Right lobe of liver (tissue), 4 donors: ENCODE data around the gene GOLGA1.

Experiments
- POLR2A ChIP-seq: fragments of 450-650 bp; IDR thresholded peaks from one replicate; pipeline ENCODE4 v1.6.1; 2017; ENCODE audit warnings: antibody characterized with exemption, mild to moderate bottlenecking
- TF ChIP-seq, protein P1 (sequence below), 4 donors: fragments of 200-600 bp in 3 of 4; fragments of 450-650 bp in 1 of 4; IDR thresholded peaks; one replicate each; pipeline versions ENCODE4 v1.5.1 to v1.8.0; 2016 to 2022; ENCODE audit warnings: antibody characterized with exemption in 4 of 4, mild to moderate bottlenecking in 2 of 4
- donor health status: DM: no; HTN: no; CAD: no.
- donor health status: DM: no; HTN: no; CAD: no.
- donor health status: DM: no; HTN: yes; CAD: no.

DNA sequence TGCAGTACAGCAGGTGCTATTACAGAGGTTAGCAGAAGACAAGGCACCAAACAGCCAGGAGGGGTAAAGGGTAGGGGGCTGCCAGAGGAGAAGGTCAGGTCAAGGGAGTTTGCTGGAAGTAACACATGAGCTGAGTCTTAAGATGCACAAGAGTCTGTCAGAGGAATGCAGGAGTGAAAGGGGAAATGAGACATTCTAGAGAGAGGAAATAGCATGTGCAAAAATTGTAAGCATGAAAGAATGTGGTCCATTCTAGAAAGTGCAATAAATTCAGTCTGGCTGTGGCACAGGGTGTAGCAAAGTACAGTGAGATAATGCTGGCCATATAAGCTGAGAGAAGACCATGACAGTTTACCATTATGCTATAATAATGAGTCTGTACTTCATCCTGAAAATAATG lies 6.6 kb downstream of the GOLGA1 start:
- TF ChIP-seq, protein P1, sequence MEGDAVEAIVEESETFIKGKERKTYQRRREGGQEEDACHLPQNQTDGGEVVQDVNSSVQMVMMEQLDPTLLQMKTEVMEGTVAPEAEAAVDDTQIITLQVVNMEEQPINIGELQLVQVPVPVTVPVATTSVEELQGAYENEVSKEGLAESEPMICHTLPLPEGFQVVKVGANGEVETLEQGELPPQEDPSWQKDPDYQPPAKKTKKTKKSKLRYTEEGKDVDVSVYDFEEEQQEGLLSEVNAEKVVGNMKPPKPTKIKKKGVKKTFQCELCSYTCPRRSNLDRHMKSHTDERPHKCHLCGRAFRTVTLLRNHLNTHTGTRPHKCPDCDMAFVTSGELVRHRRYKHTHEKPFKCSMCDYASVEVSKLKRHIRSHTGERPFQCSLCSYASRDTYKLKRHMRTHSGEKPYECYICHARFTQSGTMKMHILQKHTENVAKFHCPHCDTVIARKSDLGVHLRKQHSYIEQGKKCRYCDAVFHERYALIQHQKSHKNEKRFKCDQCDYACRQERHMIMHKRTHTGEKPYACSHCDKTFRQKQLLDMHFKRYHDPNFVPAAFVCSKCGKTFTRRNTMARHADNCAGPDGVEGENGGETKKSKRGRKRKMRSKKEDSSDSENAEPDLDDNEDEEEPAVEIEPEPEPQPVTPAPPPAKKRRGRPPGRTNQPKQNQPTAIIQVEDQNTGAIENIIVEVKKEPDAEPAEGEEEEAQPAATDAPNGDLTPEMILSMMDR (IDR thresholded peaks at IDR 0.05) = no peak
- TF ChIP-seq POLR2A = no peak
